UCSD-AML1 (cell line): ENCODE results near the gene MED15.

Experiments
- DNase-seq: peaks from one replicate; lab custom pipeline; 2025; ENCODE audit not compliant: unreplicated experiment; lab: John Stamatoyannopoulos, UW

MED15 gene

GRCh38 chr22:20567993-20568417 lies 60.6 kb downstream of the MED15 start:
- no peak for DNase-seq

DNA sequence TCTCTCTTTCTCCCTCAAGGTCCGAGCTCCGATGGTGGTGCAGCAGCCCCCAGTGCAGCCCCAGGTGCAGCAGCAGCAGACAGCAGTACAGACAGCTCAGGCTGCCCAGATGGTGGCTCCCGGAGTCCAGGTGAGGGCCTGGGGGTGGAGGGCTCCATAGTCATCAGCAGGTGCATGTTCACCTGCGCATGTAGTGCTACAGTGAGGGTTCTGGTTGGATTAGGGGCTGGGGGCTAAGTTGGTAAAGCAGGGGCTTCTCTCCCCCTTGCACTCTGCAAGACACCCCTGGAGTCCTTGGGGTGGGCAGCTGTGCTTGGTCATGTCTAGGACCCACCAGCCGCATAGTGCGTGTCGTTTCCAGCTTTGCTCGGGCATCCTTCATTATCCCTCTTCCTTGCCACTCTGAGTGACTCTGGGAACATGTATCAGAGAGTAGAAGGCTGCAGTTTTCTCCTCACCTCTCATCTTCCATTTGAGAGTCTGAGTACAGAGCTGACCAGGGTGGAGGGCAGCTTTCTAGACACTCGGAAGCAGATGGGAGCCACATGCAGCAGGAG lies 61.2 kb downstream of the MED15 start:
- no peak for DNase-seq

DNA sequence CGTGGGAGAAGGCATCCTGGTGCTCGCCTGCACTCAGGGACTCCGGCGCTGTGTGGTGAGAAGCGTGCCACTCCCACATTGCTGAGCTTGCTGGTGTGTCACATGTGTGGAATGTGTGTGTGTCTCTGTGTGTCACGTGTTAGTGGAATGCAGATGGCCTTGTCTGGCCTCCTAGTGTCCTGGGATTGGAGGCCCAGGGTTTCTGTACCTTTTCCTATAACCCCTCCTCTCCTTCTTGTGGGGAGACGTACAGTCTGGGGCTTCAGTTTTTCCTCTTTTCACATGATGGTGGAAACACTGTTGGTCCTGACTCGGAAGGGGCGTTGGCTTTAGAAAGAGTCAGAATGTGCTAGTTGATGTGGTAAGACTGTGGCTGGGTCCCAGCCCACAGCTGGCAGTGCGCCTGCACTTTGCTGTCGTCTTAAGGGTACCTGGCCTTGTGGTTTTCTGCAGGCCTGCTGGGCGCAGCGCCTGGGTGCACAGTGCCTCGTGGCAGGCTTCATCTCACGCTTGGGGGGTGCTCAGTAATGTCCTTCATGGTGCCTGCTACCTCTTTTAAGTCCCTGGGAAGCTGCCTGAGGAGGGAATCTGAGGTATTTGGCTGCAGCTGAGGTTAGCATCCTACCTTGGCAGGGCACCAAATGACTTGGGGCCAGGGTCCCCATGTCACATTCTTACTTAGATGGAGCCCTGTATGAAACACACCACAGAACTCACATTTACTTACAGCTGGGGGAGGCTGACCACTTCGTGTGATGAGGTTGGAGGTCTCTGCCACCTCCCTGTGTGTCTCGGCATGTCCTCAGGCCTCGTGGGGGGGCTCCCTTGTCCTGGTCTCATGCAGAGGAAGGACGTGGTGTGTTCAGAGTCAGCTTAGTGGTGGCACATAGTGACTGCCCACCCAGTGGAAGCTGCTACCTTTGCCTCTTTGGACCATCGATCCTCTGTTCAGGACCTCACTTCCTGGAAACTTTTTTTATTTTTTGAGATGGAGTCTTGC lies 61.9 kb downstream of the MED15 start:
- DNase-seq, result no peak

- no peak for DNase-seq
These were observed 63.7 kb downstream of the MED15 start for GRCh38 chr22:20571078-20571503.

- DNase-seq, result peak; percentile 44
These were observed 64.2 kb downstream of the MED15 start for GRCh38 chr22:20571531-20572007.

DNA sequence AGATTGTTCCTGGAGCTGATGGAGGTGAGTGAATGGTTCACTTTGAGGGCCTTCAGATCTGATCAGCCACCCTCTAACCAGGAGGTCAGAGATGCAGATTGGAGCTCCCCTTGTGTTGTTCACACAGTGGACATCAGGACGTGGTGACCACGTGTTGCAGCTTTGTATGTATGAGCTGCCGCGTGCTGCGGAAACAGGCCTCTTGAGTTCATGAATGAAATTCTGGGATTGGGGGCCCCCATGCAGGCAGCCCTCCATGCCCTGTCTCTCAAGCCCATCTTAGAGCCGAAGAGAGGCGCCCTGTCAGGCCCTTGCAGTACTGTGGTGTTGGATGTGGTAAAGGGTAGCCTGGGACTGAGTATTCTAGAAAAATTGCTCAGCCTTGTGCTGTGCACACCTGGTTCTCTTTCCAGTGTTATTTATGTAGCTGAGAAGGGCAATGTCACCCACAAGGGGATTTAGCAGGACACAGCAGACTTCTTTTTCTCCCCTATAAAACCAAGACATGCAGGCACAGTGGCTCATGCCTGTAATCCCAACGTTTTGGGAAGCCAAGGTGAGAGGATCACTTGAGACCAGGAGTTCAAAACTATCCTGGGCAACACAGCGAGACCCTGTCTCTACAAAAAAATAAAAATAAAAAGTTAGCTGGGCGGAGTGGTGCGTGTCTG lies 64.9 kb downstream of the MED15 start:
- no peak for DNase-seq

- DNase-seq, result no peak
These were observed 65.9 kb downstream of the MED15 start for GRCh38 chr22:20573176-20573832.

- no peak for DNase-seq
These were observed 66.6 kb downstream of the MED15 start for GRCh38 chr22:20573833-20574615.

DNA sequence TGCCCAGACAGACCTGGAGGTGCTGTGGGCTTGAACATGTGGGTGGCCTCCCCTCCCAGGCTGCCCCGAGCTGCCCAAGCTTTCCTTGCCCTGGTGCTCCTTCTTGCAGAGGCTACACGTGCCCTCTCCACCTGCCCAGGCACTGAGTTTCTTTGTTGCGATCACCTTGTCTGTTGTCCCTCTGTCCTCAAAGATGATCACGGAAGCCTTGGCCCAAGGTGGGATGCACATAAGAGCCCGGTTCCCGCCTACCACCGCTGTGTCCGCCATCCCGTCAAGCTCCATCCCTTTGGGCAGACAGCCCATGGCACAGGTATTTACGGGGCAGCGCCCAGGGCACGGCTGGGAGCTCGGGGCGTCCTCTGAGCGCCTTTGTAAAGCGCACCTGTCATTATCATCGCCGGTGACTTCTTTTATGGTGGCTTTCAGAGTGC lies 67.5 kb downstream of the MED15 start:
- DNase-seq, result no peak

DNA sequence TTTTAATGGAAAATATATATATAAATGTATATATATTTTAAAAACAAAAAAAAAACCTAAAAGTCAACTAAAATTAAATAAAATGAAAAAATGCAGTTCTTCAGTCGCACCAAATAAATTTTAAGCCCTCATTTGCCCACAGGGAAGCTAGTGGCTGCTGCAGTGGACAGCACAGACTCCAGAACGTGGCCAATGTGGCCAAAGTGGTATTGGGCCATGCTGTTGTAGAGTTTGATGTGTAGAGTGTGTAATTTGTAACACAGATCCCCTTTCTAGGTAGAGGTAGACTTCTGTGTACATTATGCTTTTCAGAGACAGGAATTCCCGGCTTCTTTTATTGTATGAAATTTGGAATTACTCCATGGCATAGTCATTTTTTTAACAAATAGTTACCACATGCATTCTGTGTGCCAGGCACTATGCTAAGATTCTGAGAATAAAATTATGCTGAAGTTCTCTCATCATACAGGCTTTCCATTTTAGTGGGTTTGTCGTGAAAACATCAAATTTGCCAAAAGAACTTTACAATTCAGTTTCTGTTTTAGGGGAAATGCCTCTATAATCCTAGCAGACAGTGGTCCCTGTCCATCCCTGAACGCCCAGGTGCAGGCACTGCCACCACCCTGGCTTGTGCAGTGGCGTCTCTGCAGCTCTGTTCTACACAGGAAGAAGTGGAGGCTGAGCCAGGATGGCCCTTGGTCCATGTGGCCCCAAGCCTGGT lies 68.5 kb downstream of the MED15 start:
- DNase-seq, result no peak

DNA sequence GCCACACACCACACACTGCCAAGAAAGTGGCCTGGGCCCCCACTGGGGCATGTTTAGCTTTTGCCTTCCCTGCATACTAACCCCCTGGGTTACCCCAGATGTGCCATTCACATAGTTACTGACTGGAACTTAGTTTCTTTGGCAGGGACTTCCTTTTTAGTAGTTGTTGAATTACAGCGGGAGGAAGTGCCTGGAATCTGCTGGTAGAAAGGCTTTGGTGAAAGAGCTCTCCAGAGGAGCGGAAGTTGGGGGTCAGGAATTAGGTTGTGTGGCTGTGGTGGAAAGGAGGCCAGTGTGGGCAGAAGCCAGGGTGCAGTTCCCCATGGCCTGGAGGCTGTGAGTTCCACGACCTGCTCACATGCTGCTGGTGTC lies 69.0 kb downstream of the MED15 start:
- DNase-seq, result peak; percentile 42

- no peak for DNase-seq
These were observed 69.6 kb downstream of the MED15 start for GRCh38 chr22:20577045-20577444.

DNA sequence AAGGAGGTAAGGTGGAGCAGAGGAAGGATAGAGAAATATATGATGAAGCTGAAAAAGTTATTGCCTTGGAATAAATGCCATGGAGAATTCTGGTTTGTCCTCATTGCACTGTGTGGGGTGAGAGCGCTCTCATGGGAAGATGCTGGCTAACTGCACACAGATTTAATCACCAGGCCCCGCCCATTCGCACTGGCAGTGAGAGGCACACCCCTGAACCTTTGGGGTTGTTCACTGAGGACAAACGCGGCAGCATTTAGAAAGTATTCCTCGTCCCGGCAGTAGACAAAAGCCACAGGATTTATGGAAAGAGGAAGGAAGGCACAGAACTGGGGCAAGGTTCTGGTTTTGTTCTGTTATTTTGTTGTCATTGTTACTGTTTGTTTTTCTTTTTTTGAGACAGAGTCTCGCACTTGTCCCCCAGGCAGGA lies 70.2 kb downstream of the MED15 start:
- DNase-seq, result no peak

- no peak for DNase-seq
These were observed 70.8 kb downstream of the MED15 start for GRCh38 chr22:20578192-20578591.

- no peak for DNase-seq
These were observed 71.3 kb downstream of the MED15 start for GRCh38 chr22:20578707-20579106.

DNA sequence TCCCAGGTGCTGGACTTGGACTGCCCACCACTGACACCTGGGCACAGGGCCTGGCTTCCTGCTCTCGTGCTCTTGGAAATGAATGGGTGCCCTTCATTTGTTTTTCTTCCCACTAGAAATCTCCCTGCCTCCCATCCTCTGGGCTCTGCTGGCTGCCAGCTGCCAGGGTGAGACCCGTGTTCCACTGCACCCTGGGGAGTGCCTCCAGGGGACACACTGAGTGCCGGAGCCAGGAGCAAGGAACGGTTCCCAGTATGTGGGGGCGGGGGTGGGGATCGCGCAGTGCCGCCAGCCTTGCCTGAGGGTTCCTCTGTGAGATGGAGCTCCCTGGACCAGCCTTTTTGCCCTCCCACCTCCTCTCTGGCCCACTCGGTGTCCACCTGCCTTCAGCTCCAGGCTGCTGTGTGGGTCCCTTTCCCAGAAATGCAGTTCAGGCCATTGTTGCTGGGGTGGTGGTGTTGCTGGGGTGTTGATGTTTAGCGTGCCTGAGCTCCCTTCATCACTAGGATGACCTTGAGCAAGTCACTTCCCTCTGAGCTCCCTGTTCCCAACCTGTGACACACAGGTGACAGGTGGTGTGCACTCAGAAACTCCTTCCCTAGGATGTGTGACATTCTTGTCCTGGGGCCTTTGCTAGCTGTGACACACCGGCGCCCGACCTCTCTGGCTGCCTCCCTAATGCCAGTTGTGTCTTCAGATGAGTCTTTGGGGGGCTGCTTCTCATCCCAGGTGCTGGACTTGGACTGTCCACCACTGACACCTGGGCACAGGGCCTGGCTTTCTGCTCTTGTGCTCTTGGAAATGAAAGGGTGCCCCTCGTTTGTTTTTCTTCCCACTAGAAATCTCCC lies 72.1 kb downstream of the MED15 start:
- DNase-seq, result no peak

GRCh38 chr22:20580179-20580578 lies 72.8 kb downstream of the MED15 start:
- DNase-seq, result no peak

- no peak for DNase-seq
These were observed 73.4 kb downstream of the MED15 start for GRCh38 chr22:20580611-20581502.
